ENCODE data around the gene DLX3.
A peak's percentile ranks its signal among the peaks of the same experiment; 100 is the strongest.

Gene DLX3

DNA sequence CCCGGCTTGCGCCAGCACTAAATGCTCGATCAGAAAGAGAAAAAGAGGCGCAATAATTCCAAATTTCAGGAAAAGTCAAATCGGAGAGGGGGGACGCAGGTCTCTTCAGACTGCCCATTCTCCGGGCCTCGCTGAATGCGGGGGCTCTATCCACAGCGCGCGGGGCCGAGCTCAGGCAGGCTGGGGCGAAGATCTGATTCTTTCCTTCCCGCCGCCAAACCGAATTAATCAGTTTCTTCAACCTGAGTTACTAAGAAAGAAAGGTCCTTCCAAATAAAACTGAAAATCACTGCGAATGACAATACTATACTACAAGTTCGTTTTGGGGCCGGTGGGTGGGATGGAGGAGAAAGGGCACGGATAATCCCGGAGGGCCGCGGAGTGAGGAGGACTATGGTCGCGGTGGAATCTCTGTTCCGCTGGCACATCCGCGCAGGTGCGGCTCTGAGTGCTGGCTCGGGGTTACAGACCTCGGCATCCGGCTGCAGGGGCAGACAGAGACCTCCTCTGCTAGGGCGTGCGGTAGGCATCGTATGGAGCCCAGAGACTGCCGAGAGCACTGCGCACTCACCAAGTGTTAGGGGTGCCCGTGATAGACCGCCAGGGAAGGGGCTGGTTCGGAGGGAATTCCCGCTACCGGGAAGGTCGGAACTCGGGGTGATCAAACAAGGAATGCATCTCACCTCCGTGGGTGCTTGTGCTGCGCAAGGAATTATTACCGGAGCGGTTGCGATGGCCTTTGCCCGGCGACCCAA lies 30.1 kb downstream of the DLX3 start:
- no peaks in the 10 kb centered on the region for H3K36me3 ChIP-seq (ENCODE audit: insufficient read depth, low read length)
- no peak overlapping the region for H2AFZ ChIP-seq (ENCODE audit: low read length, unreplicated experiment)
- H3K27ac ChIP-seq (ENCODE audit: low read depth, low read length) = no peak overlapping the region
- no peaks in the 10 kb centered on the region for H3K79me2 ChIP-seq (ENCODE audit: control insufficient read depth, insufficient read depth, low read length, unreplicated experiment)
- peaks cover 73% of the 10 kb centered on the region for H3K27me3 ChIP-seq (ENCODE audit: insufficient read depth, low read length)
- peaks cover 9% of the 10 kb centered on the region for H3K4me1 ChIP-seq (ENCODE audit: control insufficient read depth, insufficient read depth, low read length, unreplicated experiment)
- no peak overlapping the region for H3K4me3 ChIP-seq (ENCODE audit: low read depth, low read length)

DNA sequence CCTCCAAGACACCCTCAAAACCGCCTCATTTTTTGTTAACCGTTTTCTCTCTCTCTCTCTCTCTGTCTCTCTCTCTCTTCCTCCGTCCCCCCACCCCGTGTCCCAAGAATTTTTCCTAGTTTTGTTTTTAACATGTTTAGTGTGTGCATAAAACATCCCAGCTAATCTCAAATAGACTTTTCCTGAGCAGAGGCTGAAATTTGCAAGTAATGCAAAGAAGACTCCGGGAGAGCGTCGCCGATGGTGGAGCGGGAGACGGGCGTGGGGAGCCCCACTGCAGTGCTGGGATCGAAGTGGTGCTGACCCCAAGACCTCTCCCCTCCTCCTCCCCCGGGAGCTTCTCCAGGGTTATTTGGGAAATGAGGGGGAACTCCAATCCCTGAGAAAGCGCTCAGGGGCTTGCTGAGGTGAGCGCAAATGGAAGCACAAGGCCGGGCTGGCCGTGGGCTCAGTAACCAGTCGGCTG lies 30.7 kb downstream of the DLX3 start:
- Histone ChIP-seq H3K27ac (ENCODE audit: low read depth, low read length) (no peak overlapping the region), H3K79me2 (ENCODE audit: control insufficient read depth, insufficient read depth, low read length, unreplicated experiment) (no peaks in the 10 kb centered on the region), H2AFZ (ENCODE audit: low read length, unreplicated experiment) (no peak overlapping the region), H3K4me3 (ENCODE audit: low read depth, low read length) (peak overlapping the region; percentile 30), H3K4me1 (ENCODE audit: control insufficient read depth, insufficient read depth, low read length, unreplicated experiment) (peaks cover 11% of the 10 kb centered on the region), H3K27me3 (ENCODE audit: insufficient read depth, low read length) (peaks cover 68% of the 10 kb centered on the region), H3K36me3 (ENCODE audit: insufficient read depth, low read length) (no peaks in the 10 kb centered on the region)

DNA sequence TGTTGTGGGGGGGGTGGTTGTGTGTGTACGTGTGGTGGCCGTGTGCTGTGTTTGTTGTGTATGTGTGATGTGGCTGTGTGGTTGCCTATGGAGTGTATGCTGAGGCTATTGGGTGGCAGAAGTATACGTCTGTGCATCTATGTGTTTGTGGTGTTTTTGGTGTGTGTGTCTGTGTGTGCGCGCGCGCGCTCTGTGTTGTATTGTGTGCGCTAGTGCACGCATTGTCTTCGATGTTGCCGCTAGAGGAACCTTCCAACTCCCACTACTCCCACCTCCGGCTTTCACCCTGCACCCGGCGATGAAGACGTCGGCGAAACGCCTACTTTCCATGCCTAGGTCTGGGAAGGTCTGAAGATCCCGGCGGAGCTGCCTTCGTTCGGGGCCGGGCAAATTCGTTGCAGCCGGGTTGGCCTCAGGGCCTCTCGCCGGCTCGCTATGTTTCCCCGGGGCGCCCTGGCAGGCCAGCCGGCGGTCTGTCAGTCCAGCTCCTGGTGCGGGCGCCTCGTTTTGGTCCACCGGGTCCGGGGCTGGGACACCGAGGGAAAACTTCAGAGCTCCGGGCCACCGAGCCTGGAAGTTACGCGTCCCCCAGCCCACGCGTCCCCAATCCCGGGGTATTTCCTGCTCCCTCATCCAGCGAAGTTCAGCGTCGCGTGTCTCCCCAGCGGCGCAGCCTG lies 31.3 kb downstream of the DLX3 start:
- Histone ChIP-seq H3K4me3 (ENCODE audit: low read depth, low read length) (peak overlapping the region; percentile 30), H3K4me1 (ENCODE audit: control insufficient read depth, insufficient read depth, low read length, unreplicated experiment) (peaks cover 14% of the 10 kb centered on the region), H3K27ac (ENCODE audit: low read depth, low read length) (no peak overlapping the region), H3K36me3 (ENCODE audit: insufficient read depth, low read length) (no peaks in the 10 kb centered on the region), H3K27me3 (ENCODE audit: insufficient read depth, low read length) (peaks cover 63% of the 10 kb centered on the region), H3K79me2 (ENCODE audit: control insufficient read depth, insufficient read depth, low read length, unreplicated experiment) (no peaks in the 10 kb centered on the region), H2AFZ (ENCODE audit: low read length, unreplicated experiment) (no peak overlapping the region)

DNA sequence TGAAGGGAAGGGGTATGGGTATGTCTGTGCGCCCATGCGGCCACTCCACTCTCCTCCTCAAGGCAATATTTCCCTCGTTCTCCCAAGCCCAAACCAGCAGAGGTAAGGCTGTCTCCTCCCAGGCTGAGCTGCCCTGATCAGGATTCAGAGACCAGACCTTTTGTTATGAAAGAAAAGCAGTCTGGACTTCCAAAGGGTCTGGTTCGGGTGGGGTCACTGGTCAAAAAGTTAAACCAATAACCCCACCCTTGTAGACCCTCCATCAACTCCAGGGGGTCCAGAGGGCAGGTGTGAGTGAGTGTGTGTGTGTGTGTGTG lies 31.8 kb downstream of the DLX3 start:
- Histone ChIP-seq H2AFZ (ENCODE audit: low read length, unreplicated experiment) (no peak overlapping the region), H3K27ac (ENCODE audit: low read depth, low read length) (no peak overlapping the region), H3K4me1 (ENCODE audit: control insufficient read depth, insufficient read depth, low read length, unreplicated experiment) (peaks cover 12% of the 10 kb centered on the region), H3K27me3 (ENCODE audit: insufficient read depth, low read length) (peaks cover 61% of the 10 kb centered on the region), H3K36me3 (ENCODE audit: insufficient read depth, low read length) (no peaks in the 10 kb centered on the region), H3K4me3 (ENCODE audit: low read depth, low read length) (no peak overlapping the region), H3K79me2 (ENCODE audit: control insufficient read depth, insufficient read depth, low read length, unreplicated experiment) (no peaks in the 10 kb centered on the region)

DNA sequence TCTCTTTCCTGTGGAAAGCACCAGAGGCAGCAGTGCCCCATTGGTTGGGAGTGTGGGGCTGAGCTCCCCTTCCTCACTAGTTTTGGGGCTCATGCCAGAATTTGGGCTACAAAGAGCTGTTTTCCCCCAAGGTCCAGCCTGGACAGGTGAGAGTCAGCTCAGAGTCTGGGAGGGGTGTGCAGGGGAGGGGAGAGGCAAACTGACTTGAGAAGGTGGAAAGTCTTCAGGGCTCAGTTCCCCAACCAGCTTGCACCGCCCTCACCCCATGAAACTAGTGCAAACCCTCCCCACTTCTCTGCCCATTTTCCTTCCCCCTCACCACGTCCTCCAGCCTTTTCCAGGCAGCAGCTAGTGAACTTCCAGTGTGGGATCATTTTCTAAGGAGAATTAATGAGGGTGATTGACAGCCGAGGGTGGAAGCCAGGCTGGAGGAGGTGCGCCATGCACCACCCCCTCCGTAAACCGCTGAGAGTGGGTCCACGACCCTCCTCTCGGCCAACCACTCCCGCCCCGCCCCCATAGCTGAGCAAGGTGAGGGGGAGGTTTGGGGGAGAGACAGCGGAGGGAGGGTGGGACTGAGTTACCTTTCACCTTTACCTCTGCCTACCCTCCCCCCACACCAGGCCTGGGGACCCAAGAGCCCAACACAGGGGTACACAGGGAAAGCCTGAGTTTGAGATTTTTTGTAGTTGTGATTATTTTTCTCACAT lies 32.3 kb downstream of the DLX3 start:
- Histone ChIP-seq H2AFZ (ENCODE audit: low read length, unreplicated experiment) (no peak overlapping the region), H3K27me3 (ENCODE audit: insufficient read depth, low read length) (peaks cover 56% of the 10 kb centered on the region), H3K4me1 (ENCODE audit: control insufficient read depth, insufficient read depth, low read length, unreplicated experiment) (peaks cover 7% of the 10 kb centered on the region), H3K79me2 (ENCODE audit: control insufficient read depth, insufficient read depth, low read length, unreplicated experiment) (no peaks in the 10 kb centered on the region), H3K4me3 (ENCODE audit: low read depth, low read length) (no peak overlapping the region), H3K36me3 (ENCODE audit: insufficient read depth, low read length) (no peaks in the 10 kb centered on the region), H3K27ac (ENCODE audit: low read depth, low read length) (no peak overlapping the region)

DNA sequence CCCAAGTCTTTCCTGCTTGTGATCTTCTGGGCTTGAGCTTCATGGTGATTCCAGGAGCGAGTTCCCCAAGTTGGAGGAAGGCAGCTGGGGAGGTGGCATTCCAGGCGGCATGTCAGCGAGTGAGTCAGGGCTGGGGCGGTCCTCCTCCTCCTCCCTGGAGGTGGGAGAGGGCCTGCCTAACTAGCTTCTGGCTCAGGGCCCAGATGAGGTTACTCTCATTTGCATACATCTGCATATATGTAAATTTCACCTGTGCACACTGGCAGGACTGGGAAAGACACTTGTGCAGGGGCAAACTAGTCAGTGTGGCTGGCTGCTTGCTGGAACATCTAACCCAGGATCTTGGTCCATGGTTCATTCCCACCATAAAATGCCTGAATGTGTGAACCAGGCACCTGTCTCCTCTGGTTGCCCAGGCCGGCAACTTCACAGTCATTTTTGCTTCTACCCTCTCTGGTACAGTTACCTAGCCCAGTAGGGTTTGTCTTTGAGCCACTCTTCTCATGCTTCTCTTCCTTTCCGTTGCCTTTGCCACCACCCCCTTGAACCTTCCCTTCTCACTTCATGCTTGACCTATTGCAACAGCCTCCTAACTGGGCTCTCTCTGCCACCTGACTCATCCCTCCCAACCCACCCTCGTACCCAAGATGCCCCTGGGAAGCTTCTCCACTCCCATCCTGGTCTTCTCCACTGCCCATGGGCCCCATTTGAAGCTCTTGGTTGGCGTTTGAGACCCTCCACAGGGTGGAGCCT lies 35.7 kb downstream of the DLX3 start:
- Histone ChIP-seq H3K4me1 (ENCODE audit: control insufficient read depth, insufficient read depth, low read length, unreplicated experiment) (peaks cover 7% of the 10 kb centered on the region), H3K79me2 (ENCODE audit: control insufficient read depth, insufficient read depth, low read length, unreplicated experiment) (no peaks in the 10 kb centered on the region), H3K4me3 (ENCODE audit: low read depth, low read length) (no peak overlapping the region), H3K27ac (ENCODE audit: low read depth, low read length) (no peak overlapping the region), H3K36me3 (ENCODE audit: insufficient read depth, low read length) (no peaks in the 10 kb centered on the region), H2AFZ (ENCODE audit: low read length, unreplicated experiment) (no peak overlapping the region), H3K27me3 (ENCODE audit: insufficient read depth, low read length) (peaks cover 22% of the 10 kb centered on the region)

DNA sequence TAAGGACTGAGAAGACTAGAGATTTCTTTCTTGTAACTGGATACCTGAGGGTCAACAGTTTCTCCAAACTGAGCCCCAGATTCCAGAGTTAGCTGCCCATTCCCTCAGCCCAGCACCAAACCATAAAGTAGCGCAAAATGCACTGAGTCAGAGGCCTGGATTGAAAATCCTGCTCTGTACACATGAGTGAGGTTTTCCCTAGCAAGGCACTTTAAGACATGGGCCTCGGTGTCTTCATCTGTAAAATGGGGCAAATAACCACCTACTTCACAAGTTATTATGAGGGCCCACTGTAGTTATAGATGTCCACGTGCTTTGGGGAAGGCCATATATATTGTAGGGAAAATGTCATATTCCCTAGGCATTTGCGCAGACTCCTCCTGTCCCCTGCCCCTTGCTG lies 36.3 kb downstream of the DLX3 start:
- no peak overlapping the region for H3K27ac ChIP-seq (ENCODE audit: low read depth, low read length)
- peaks cover 15% of the 10 kb centered on the region for H3K27me3 ChIP-seq (ENCODE audit: insufficient read depth, low read length)
- H3K79me2 ChIP-seq (ENCODE audit: control insufficient read depth, insufficient read depth, low read length, unreplicated experiment) = no peaks in the 10 kb centered on the region
- H3K36me3 ChIP-seq (ENCODE audit: insufficient read depth, low read length) = no peaks in the 10 kb centered on the region
- H3K4me1 ChIP-seq (ENCODE audit: control insufficient read depth, insufficient read depth, low read length, unreplicated experiment) = peaks cover 7% of the 10 kb centered on the region
- H2AFZ ChIP-seq (ENCODE audit: low read length, unreplicated experiment) = no peak overlapping the region
- H3K4me3 ChIP-seq (ENCODE audit: low read depth, low read length) = no peak overlapping the region

DNA sequence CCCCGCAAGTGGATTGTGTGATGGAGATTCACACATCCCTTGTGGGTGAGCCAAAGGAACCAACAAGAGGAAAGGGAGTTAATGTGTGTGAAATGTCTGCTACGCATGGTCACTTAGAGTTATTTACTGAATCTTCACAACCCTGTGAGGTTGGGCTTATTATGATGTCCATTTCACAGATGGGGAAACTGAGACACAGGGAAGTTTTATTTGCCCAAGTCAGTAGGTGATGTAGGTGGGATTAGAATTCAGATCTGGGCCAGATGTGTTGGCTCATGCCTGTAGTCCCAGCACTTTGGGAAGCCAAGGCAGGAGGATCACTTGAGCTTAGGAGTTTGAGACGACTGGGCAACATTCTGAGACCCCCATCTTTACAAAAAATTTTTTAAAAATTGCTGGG lies 37.7 kb downstream of the DLX3 start:
- no peak overlapping the region for H2AFZ ChIP-seq (ENCODE audit: low read length, unreplicated experiment)
- H3K36me3 ChIP-seq (ENCODE audit: insufficient read depth, low read length) = no peaks in the 10 kb centered on the region
- peaks cover 2% of the 10 kb centered on the region for H3K27me3 ChIP-seq (ENCODE audit: insufficient read depth, low read length)
- peaks cover 17% of the 10 kb centered on the region for H3K4me1 ChIP-seq (ENCODE audit: control insufficient read depth, insufficient read depth, low read length, unreplicated experiment)
- no peak overlapping the region for H3K4me3 ChIP-seq (ENCODE audit: low read depth, low read length)
- H3K79me2 ChIP-seq (ENCODE audit: control insufficient read depth, insufficient read depth, low read length, unreplicated experiment) = no peaks in the 10 kb centered on the region
- no peak overlapping the region for H3K27ac ChIP-seq (ENCODE audit: low read depth, low read length)

DNA sequence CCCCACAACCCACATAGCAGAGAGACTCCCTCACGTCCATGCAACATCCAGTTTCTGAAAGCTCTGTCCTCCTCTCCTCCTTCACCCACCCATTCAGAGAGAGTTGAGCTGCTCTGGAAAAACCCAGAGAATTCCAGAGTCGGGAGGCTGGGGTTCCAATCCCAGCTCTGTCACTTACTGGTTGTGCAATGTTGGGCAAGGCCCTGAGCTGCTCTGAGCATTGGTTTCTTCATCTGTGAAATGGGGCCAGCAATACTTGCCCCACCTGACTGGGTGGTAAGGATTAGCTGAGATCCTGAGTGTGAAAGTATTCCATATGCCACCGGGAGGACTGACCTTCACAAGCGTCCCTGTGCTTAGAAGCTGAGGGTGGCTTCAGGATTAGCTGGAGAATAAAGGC lies 38.2 kb downstream of the DLX3 start:
- no peaks in the 10 kb centered on the region for H3K36me3 ChIP-seq (ENCODE audit: insufficient read depth, low read length)
- no peaks in the 10 kb centered on the region for H3K27me3 ChIP-seq (ENCODE audit: insufficient read depth, low read length)
- no peak overlapping the region for H2AFZ ChIP-seq (ENCODE audit: low read length, unreplicated experiment)

DNA sequence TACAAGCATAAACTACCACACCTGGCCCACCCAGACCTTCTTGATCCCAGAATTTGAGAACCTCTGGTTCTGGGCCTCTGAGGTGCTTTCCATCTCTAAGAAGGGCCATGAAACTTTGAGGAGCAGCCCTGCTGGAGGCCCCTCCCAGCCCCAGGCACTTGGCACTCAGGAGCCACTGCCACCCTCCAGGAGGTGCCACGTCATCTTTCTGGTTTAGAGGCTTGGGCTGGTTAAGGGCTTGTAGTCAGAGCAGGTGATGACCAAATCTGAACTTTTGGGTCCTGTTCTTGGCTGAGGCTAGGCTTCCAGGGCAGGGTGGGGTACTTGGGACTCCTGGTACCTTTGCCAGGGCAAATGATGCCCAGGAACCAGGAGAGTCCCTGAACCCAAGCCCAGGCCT lies 39.9 kb downstream of the DLX3 start:
- Histone ChIP-seq H3K4me1 (ENCODE audit: control insufficient read depth, insufficient read depth, low read length, unreplicated experiment) (peaks cover 30% of the 10 kb centered on the region), H3K27ac (ENCODE audit: low read depth, low read length) (no peak overlapping the region), H2AFZ (ENCODE audit: low read length, unreplicated experiment) (no peak overlapping the region), H3K79me2 (ENCODE audit: control insufficient read depth, insufficient read depth, low read length, unreplicated experiment) (no peaks in the 10 kb centered on the region), H3K36me3 (ENCODE audit: insufficient read depth, low read length) (no peaks in the 10 kb centered on the region), H3K4me3 (ENCODE audit: low read depth, low read length) (no peak overlapping the region), H3K27me3 (ENCODE audit: insufficient read depth, low read length) (no peaks in the 10 kb centered on the region)

More for the DNA sequence above, 38.2 kb downstream of the DLX3 start:
- no peaks in the 10 kb centered on the region for H3K79me2 ChIP-seq (ENCODE audit: control insufficient read depth, insufficient read depth, low read length, unreplicated experiment)
- peaks cover 23% of the 10 kb centered on the region for H3K4me1 ChIP-seq (ENCODE audit: control insufficient read depth, insufficient read depth, low read length, unreplicated experiment)
- H3K4me3 ChIP-seq (ENCODE audit: low read depth, low read length) = no peak overlapping the region
- no peak overlapping the region for H3K27ac ChIP-seq (ENCODE audit: low read depth, low read length)

Data from ACC112 (cell line).